GM12864 (cell line): ENCODE measurements around the gene C3.

ENCODE experiments used
- DNase-seq: peaks from one replicate; pipeline ENCODE4 v3.0.0-alpha.2; 2011; ENCODE audit warnings: low read depth
- H3K4me3 ChIP-seq: 2 replicates; pipeline ENCODE4 v1.5.1; 2011; ENCODE audit warnings: mild to moderate bottlenecking, low read depth, low read length, control low read depth
- TF ChIP-seq, protein P1 (sequence below): IDR thresholded peaks from 2 replicates; pipeline ENCODE4 v1.5.1; 2011; ENCODE audit warnings: low read depth, mild to moderate bottlenecking, moderate library complexity, low read length, control low read depth, inconsistent platforms; ENCODE audit errors: missing control alignments

C3 gene

DNA sequence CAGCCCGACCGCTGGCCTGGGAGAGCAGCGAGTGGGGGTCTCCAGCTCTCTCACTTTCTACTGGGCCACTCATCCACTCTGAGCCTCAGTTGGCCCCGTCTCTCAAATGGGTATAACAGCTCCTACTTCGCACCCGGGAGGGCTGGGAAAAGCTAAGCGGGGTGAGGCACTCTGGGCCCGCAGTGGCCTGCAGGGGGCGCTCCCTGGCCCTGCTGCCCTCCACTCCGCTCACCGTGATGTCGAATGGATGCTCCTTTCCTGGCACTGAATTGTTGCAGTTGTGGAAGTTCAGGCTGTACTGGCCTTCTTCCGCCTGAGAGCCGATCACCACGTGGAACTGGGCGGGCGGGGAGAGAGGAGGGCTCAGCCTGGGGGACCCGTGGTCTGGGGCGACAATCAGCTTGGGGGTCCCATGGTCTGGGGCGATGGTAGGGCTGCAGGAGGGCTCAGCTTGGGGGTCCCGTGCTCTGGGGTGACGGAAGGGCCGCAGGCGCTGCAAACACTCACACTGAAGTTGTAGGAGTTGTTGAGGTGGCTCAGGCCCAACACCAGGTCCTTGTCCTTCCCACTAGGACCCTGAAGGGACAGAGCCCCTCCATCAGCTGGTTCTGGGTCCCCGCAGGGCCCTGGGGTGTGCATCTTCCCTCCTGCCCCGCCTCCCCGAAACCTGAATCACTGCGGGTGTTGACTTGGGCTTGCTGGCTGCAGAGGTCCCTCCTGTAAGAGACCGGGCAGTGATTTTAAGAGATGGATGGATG, 13.1 kb upstream of the C3 start:
- no peak overlapping the region for H3K4me3 ChIP-seq
- DNase-seq: no peak
- TF ChIP-seq, protein P1, sequence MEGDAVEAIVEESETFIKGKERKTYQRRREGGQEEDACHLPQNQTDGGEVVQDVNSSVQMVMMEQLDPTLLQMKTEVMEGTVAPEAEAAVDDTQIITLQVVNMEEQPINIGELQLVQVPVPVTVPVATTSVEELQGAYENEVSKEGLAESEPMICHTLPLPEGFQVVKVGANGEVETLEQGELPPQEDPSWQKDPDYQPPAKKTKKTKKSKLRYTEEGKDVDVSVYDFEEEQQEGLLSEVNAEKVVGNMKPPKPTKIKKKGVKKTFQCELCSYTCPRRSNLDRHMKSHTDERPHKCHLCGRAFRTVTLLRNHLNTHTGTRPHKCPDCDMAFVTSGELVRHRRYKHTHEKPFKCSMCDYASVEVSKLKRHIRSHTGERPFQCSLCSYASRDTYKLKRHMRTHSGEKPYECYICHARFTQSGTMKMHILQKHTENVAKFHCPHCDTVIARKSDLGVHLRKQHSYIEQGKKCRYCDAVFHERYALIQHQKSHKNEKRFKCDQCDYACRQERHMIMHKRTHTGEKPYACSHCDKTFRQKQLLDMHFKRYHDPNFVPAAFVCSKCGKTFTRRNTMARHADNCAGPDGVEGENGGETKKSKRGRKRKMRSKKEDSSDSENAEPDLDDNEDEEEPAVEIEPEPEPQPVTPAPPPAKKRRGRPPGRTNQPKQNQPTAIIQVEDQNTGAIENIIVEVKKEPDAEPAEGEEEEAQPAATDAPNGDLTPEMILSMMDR: peak; percentile 14

DNA sequence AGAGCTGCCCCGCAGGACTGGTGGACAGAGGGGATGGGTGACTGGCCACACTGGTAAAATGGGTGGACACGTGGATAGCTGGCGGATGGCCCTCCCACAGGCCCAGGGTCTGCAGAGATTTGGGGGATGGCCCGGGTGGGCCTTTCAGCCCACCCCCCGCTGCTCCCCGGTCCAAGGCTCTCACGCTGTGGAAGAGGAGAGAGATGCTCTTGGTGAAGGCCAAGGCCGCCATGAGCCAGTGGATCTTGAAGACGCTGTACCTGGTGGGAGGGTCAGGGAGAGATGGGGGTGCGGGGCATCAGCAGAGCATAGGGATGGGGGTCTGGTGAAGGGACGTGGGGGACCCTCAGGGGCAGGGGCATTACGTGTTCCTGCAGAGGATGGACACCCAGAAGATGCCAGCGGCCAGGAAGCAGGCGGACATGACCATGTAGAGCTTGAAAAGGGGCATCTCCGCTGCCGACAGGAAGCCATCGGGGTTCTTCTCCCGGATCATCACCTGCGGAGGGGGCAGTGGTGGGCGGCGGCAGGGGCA, 12.4 kb upstream of the C3 start:
- H3K4me3 ChIP-seq: no peak overlapping the region
- TF ChIP-seq, protein P1: no peak
- no peak for DNase-seq

DNA sequence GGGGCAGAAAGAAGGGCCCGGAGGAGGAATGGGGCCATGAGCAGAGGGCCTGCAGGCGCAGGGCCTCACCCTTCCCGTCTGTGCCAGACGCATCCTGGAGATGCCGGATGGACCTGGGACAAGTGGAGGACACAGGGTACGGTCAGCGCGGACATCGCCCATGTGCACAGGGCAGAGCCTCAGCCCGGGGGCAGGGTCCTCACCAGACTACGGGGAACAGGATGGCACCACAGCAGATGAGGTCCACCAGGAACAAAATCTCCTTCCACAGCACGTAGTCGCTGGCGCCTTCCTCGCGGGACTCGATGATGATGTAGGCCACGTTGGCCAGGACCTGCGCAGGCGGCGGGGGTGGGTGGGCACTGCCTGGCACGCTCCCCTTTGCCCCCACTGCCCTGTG, 11.4 kb upstream of the C3 start:
- TF ChIP-seq, protein P1: no peak
- no peak for DNase-seq
- H3K4me3 ChIP-seq: no peak overlapping the region

DNA sequence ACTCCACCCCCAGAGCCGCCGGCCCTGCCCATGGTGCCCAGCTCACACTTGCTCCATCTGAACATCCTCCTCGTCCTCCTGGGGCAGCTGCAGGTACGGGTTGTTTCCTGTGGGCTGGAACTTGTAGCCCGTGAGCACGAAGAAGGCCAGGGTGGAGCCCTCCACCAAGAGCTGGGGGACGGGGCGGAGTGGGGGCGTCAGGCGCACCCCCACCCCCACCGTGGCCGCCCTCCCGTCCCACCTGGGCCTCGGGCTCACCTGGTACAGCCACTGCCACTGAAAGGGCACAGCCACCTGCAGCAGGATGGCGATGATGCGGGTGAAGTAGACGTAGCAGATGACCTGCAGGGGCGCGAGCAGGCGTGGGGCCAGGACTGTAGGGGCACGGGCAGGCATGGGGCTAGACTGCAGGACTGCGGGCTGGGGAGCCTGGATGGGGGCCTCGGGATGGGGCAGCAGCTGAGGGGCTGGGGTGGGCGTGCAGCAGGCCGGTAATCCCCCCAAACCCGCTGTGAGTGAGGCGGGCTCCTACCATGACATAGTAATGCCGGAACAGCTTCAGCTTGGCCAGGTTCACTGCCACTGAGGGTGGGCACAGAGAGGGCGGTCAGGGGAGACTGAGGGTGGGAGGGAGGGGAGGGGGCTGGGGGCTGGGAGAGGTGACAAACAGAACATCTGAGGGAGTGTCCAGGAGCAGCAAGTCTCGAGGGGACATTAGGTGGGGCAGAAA, 10.7 kb upstream of the C3 start:
- TF ChIP-seq, protein P1: no peak
- H3K4me3 ChIP-seq: no peak overlapping the region
- DNase-seq: no peak

DNA sequence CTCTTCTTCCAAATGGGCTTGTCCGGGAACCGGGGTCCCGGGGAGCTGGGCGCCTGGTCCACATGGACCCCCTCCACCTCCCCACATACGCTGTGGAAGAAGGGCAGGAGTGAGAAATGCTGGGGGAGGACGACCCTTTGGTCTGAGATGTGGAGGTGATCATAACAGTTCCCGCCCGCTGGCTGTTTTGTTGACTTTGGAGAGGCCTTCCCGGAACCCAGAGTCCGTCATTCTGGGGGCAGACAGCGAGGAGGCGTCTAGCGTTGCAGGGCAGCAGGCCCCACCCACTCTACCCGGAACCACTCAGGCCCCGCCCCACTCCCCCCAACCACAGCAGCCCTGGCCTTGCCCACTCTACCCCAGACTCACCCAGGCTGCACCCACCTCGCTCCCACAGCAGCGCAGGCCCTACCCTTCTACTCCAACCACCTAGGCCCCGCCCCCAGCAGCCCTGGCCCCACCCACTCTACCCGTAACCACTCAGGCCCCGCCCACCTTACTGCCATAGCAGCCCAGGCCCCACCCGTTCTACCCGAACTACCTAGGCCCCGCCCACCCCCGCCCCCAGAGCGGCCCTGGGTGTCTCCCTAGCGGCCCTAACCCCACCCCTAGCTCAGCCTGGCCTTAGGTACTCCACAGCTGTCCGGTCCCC, 9.8 kb upstream of the C3 start:
- TF ChIP-seq, protein P1: no peak
- DNase-seq: no peak
- no peak overlapping the region for H3K4me3 ChIP-seq

DNA sequence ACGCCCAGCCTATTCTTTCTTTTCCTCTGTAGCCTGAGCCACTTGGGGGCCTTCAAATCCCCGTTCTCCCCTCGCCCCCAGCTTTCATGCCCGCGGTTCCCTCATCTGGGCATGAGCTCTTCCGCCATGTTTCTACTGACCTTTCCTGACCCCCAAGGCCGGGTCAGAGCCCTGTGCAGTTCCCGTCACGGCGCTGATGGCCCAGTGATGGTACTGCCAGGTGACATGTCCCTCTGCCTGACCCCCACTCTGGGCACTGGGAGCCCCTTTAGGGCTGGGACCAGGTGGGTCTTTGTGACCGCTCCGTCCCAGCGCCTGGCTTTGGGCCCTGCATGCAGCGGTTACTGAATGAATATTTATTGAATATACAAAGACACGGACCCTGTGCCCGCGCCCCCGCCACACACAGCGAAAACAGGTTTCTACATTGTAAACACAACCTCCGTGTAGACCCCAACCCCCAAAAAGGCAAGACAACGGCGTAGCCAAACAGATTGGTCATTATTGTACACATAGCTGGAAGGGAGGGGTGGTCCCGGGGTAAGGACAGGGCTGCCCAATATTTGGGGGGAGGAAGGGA, 9.2 kb upstream of the C3 start:
- TF ChIP-seq, protein P1: no peak
- no peak for DNase-seq
- H3K4me3 ChIP-seq: no peak overlapping the region
